ENCODE results near the gene ACTR3C.
"Not testable (repeated sequence)": the region's sequence is repeated elsewhere in the genome, so short reads cannot be mapped to it uniquely, and the experiment has no call there.

DNA sequence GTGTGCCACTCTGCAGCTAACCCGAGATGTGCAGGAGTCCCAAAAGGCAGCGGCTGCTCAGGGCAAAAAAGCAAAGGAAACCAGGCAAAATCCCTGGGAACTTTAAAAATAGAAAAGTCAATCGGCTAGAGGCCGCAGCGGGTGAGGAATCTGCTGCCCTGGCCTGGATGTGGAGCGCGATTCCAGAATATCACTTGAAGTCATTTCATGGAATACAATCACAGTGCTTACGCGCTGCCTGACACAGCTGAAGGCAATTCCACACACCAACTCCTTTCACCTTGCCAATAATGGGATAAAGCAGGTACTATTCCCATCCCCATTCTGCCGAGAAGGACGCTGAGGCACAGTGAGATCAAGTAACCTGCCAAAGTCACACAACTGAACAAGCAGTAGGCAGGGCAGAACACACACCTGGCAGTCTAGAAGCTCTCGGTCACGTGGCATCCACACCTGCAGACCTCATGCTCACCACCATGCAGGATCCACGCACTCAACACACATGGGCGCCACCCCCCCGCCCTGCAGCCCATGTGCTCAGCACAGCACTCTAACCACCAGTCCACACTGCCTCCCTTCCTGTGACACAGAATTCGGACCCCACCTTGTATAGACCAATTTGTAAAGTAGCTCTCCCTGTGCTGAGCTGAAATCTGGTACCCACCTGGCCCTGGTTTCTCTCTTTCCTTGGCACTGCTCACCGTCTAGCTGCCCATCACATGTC is 53.1 kb downstream of the ACTR3C start:
- not testable (repeated sequence) for TF ChIP-seq POLR2A (IDR thresholded peaks at IDR 0.05)
- TF ChIP-seq, protein P1, sequence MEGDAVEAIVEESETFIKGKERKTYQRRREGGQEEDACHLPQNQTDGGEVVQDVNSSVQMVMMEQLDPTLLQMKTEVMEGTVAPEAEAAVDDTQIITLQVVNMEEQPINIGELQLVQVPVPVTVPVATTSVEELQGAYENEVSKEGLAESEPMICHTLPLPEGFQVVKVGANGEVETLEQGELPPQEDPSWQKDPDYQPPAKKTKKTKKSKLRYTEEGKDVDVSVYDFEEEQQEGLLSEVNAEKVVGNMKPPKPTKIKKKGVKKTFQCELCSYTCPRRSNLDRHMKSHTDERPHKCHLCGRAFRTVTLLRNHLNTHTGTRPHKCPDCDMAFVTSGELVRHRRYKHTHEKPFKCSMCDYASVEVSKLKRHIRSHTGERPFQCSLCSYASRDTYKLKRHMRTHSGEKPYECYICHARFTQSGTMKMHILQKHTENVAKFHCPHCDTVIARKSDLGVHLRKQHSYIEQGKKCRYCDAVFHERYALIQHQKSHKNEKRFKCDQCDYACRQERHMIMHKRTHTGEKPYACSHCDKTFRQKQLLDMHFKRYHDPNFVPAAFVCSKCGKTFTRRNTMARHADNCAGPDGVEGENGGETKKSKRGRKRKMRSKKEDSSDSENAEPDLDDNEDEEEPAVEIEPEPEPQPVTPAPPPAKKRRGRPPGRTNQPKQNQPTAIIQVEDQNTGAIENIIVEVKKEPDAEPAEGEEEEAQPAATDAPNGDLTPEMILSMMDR (IDR thresholded peaks at IDR 0.05) = not testable (repeated sequence)
